H1 (cell line): Measurements from ENCODE around the gene OBI1.

ENCODE experiments used
- CTCF ChIP-seq, 3 experiments: IDR thresholded peaks; 1 replicate in 2 of 3; 2 replicates in 1 of 3; pipeline versions ENCODE4 v1.5.1 to v1.6.1; 2011; ENCODE audit warnings: low read length in 3 of 3, mild to moderate bottlenecking in 3 of 3, inconsistent platforms in 2 of 3, low read depth in 1 of 3, moderate library complexity in 1 of 3; ENCODE audit not compliant: insufficient read depth in 1 of 3; ENCODE audit errors: control extremely low read depth in 1 of 3
- JUN ChIP-seq: IDR thresholded peaks from 2 replicates; pipeline ENCODE4 v1.6.1; 2011; ENCODE audit warnings: low read depth, mild to moderate bottlenecking, improper control_type of control experiment, low read length
- SP1 ChIP-seq: IDR thresholded peaks from 2 replicates; pipeline ENCODE4 v1.6.1; 2011; ENCODE audit warnings: low read depth, low read length
- TAF7 ChIP-seq: optimal IDR thresholded peaks from 2 replicates; pipeline ENCODE3; 2011; ENCODE audit warnings: low read depth, mild to moderate bottlenecking, inconsistent platforms, low read length, moderate library complexity, borderline replicate concordance
- TF ChIP-seq, protein P1 (sequence below): IDR thresholded peaks from 2 replicates; pipeline ENCODE4 v1.6.1; 2011; ENCODE audit warnings: low read length, improper control_type of control experiment

DNA sequence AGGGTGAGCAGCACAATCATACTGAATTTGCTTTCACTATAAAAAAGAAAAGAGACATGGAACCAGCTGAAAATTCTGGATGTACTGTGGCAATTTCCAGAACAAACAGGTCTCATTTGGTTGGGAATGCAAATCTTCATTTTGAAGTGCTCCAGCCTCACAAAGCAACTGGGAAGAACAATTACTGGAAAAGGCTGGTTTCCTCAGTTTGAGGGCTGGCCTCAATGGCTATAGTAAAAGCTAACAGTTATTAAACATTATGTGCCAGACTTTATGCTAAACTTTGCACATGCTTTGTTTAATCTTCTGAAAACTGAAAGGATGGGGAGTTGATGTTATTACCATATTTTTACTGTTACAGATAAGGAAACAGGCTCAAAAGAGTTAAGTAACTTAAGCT is 3.0 kb downstream of the OBI1 start:
- TF ChIP-seq SP1: no peak
- no peak for TF ChIP-seq CTCF (IDR thresholded peaks at IDR 0.05; ENCODE audit: control extremely low read depth in 1 of 3, insufficient read depth in 1 of 3, low read depth in 1 of 3, low read length in 3 of 3)
- no peak for TF ChIP-seq TAF7
- no peak for TF ChIP-seq JUN
- TF ChIP-seq, protein P1, sequence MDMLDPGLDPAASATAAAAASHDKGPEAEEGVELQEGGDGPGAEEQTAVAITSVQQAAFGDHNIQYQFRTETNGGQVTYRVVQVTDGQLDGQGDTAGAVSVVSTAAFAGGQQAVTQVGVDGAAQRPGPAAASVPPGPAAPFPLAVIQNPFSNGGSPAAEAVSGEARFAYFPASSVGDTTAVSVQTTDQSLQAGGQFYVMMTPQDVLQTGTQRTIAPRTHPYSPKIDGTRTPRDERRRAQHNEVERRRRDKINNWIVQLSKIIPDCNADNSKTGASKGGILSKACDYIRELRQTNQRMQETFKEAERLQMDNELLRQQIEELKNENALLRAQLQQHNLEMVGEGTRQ: no peak
